Measurements from ENCODE around the gene SCN7A.

- TF ChIP-seq POLR2A (IDR thresholded peaks at IDR 0.05; ENCODE audit: low read depth) (no peak), CTCF (IDR thresholded peaks at IDR 0.05) (no peak), POLR2AphosphoS5 (IDR thresholded peaks at IDR 0.05) (no peak), EP300 (IDR thresholded peaks at IDR 0.05) (no peak)
Observed at GRCh38 chr2:166436189-166436588, 57.9 kb downstream of the SCN7A start.
